Natural killer cell (primary cell): ENCODE results near the gene TGFBR2. TPM values are rescaled to one million over a fixed set of nuclear protein-coding genes. Genes with fewer than 3 reads are reported as not detected.

ENCODE experiments used
- ATAC-seq, 3 donors: fragments of 150-1000 bp in 2 of 3; fragments of 200-7000 bp in 1 of 3; cut with Tn5 transposase; 1 replicate in 1 of 3; 2 replicates in 2 of 3; pipeline ENCODE4 v1.10.0; 2021; ENCODE audit warnings: mild to moderate bottlenecking in 2 of 3, moderate library complexity in 2 of 3
- DNase-seq, 2 donors: peaks; one replicate each; pipeline versions ENCODE4 v3.0.0 to v3.0.0-alpha.2; 2013 to 2021; ENCODE audit warnings: mixed read lengths in 1 of 2
- H3K27ac ChIP-seq: one replicate; pipeline ENCODE4 v1.5.1; 2013; ENCODE audit warnings: mild to moderate bottlenecking, low read length
- H3K27me3 ChIP-seq: one replicate; pipeline ENCODE4 v1.6.1; 2013; ENCODE audit warnings: low read length; ENCODE audit not compliant: control insufficient read depth, insufficient read depth
- H3K36me3 ChIP-seq: one replicate; pipeline ENCODE4 v1.6.1; 2013; ENCODE audit warnings: low read length; ENCODE audit not compliant: control insufficient read depth, insufficient read depth
- H3K4me1 ChIP-seq: one replicate; pipeline ENCODE4 v1.6.1; 2013; ENCODE audit warnings: low read length; ENCODE audit not compliant: control insufficient read depth, insufficient read depth
- H3K4me3 ChIP-seq: one replicate; pipeline ENCODE4 v1.5.1; 2013; ENCODE audit warnings: low read length
- H3K9me3 ChIP-seq: one replicate; pipeline ENCODE4 v1.6.1; 2013; ENCODE audit warnings: low read length; ENCODE audit not compliant: control insufficient read depth, insufficient read depth
- H3K27ac Mint-ChIP-seq, 2 donors: one replicate each; pipeline ENCODE4 v1.8.0; 2022; ENCODE audit warnings: mild to moderate bottlenecking in 2 of 2, mixed read lengths in 2 of 2, moderate library complexity in 1 of 2
- H3K27me3 Mint-ChIP-seq, 2 donors: one replicate each; pipeline ENCODE4 v1.8.0; 2022; ENCODE audit warnings: low read depth in 2 of 2, mixed read lengths in 2 of 2
- H3K36me3 Mint-ChIP-seq: one replicate; pipeline ENCODE4 v1.8.0; 2022; ENCODE audit warnings: mixed read lengths
- H3K4me1 Mint-ChIP-seq, 2 donors: one replicate each; pipeline ENCODE4 v1.8.0; 2022; ENCODE audit warnings: mixed read lengths in 2 of 2
- H3K4me3 Mint-ChIP-seq: one replicate; pipeline ENCODE4 v1.8.0; 2022; ENCODE audit warnings: mild to moderate bottlenecking, moderate library complexity, mixed read lengths
- H3K9me3 Mint-ChIP-seq, 2 donors: one replicate each; pipeline ENCODE4 v1.8.0; 2022; ENCODE audit warnings: mixed read lengths in 2 of 2
- WGBS: methylation state at CpG from one replicate; pipeline ENCODE4 v1.1.7; 2013; ENCODE audit warnings: missing lambda C conversion rate; ENCODE audit not compliant: insufficient coverage; 5-methylcytosine and 5-hydroxymethylcytosine counted together
- intact Hi-C: fragments of 100-400 bp; cut with micrococcal nuclease; formaldehyde crosslinking; loops from one replicate; pipeline ENCODE4 v1.14.2; 2022
- total RNA-seq, 4 donors: library from RNA; stranded (reverse); fragments of 120-200 nt in 1 of 4; gene quantifications; one replicate each; pipeline versions ENCODE4 v1.2.3 to v1.2.4, GENCODE V29; 2013 to 2022
- TF ChIP-seq, protein P1 (sequence below): fragments of 200-600 bp; IDR thresholded peaks from one replicate; pipeline ENCODE4 v1.8.0; 2022; ENCODE audit warnings: antibody characterized with exemption

TGFBR2 gene
- total RNA-seq, 3 donors from 2014 or later (not counting 1 experiment from before 2014, with no cell fraction given) = 70.4 to 113 (median 99.3) TPM

DNA sequence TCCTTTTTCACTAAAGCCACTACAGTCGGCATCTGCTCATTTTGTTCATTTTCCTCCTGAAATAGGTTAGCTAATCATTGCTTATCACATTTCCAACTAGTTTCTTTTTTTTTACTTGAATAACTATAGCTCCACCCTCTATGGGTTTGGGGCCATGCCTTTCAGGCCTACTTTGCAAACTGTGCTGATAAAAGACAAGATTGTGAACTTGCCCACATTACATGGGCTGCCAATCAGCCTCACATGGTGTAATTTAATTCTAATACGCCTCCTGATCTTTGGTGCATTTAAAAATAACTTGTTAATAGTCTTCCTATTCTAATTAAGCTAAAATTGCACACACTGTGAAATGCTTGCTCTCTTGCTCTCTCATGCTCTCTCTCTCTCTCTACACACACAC, 90.5 kb downstream of the TGFBR2 start:
- Histone ChIP-seq H3K27me3 (no peaks in the 10 kb centered on the region), H3K4me3 (no peak overlapping the region), H3K27ac (no peak overlapping the region), H3K4me1 (no peaks in the 10 kb centered on the region), H3K9me3 (no peaks in the 10 kb centered on the region), H3K36me3 (peaks cover 47% of the 10 kb centered on the region)
- H3K4me1 Mint-ChIP-seq = peaks cover 42 to 47% of the 10 kb centered on the region in 2 donors
- ATAC-seq (no peak), DNase-seq (no peak)
- no peaks in the 10 kb centered on the region for H3K27me3 Mint-ChIP-seq
- intact Hi-C loops = no loop called here
- WGBS = 80% methylated on average over 2 of the region's 2 CpGs
- H3K27ac Mint-ChIP-seq = peak overlapping the region; percentile 56 to 78
- H3K4me3 Mint-ChIP-seq = no peak overlapping the region
- peaks cover 13% of the 10 kb centered on the region for H3K36me3 Mint-ChIP-seq
- no peaks in the 10 kb centered on the region for H3K9me3 Mint-ChIP-seq
- TF ChIP-seq, protein P1, sequence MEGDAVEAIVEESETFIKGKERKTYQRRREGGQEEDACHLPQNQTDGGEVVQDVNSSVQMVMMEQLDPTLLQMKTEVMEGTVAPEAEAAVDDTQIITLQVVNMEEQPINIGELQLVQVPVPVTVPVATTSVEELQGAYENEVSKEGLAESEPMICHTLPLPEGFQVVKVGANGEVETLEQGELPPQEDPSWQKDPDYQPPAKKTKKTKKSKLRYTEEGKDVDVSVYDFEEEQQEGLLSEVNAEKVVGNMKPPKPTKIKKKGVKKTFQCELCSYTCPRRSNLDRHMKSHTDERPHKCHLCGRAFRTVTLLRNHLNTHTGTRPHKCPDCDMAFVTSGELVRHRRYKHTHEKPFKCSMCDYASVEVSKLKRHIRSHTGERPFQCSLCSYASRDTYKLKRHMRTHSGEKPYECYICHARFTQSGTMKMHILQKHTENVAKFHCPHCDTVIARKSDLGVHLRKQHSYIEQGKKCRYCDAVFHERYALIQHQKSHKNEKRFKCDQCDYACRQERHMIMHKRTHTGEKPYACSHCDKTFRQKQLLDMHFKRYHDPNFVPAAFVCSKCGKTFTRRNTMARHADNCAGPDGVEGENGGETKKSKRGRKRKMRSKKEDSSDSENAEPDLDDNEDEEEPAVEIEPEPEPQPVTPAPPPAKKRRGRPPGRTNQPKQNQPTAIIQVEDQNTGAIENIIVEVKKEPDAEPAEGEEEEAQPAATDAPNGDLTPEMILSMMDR = no peak

DNA sequence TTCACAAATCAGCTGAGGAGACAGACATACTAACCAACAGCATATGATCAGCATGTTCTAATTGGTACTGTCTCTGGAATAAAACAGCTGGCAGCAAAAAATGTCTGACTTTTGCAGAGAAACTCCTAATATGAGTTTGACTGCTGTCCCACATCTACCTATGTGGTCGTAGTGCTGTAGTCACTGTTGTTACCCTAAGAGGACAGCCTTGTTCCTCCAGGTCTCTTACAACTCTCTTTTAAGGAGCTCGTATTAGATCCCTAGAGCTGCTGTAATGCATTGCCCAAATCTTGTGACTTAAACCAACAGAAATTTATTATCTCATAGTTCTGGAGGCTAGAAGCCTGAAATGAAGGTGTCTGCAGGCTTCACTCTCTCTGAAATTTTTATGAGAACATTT, 92.1 kb downstream of the TGFBR2 start:
- Histone ChIP-seq H3K27ac (no peak overlapping the region), H3K9me3 (no peaks in the 10 kb centered on the region), H3K4me1 (no peaks in the 10 kb centered on the region), H3K27me3 (no peaks in the 10 kb centered on the region), H3K36me3 (peaks cover 32% of the 10 kb centered on the region), H3K4me3 (no peak overlapping the region)
- ATAC-seq = no peak
- no peaks in the 10 kb centered on the region for H3K9me3 Mint-ChIP-seq
- TF ChIP-seq, protein P1 = no peak
- H3K4me3 Mint-ChIP-seq = no peak overlapping the region
- DNase-seq = no peak
- no peaks in the 10 kb centered on the region for H3K27me3 Mint-ChIP-seq
- peaks cover 13% of the 10 kb centered on the region for H3K36me3 Mint-ChIP-seq
- intact Hi-C loops = no loop called here
- peak overlapping the region; percentile 30 to 78 for H3K27ac Mint-ChIP-seq
- 54% methylated on average over 2 of the region's 2 CpGs for WGBS
- H3K4me1 Mint-ChIP-seq = peaks cover 35 to 46% of the 10 kb centered on the region in 2 donors

DNA sequence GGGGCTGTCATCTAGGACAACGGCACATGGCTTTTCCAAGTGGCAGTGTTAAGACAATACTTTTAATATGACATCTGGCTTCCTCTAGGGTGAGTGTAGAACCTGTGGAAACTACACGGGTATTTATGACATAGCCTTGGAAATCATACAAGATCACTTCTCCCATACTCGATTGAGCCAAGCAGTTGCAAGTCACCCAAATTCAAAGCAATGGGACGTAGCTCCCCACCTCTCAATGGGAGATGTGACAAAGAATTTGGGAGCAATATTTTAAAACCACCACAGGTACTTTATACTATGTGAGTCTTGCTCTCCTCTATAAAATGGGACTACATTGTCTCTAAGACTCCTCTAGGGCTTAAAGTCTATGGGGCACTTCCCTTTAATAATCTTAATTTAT, 93.5 kb downstream of the TGFBR2 start:
- peaks cover 35 to 53% of the 10 kb centered on the region in 2 donors for H3K4me1 Mint-ChIP-seq
- TF ChIP-seq, protein P1 = no peak
- H3K4me3 Mint-ChIP-seq = no peak overlapping the region
- no peaks in the 10 kb centered on the region for H3K4me1 ChIP-seq
- peaks cover 18% of the 10 kb centered on the region for H3K36me3 ChIP-seq
- no peak overlapping the region for H3K4me3 ChIP-seq
- no peaks in the 10 kb centered on the region for H3K27me3 ChIP-seq
- intact Hi-C loops = no loop called here
- DNase-seq (no peak), ATAC-seq (no peak)
- no peaks in the 10 kb centered on the region for H3K9me3 ChIP-seq
- H3K9me3 Mint-ChIP-seq = no peaks in the 10 kb centered on the region
- H3K27me3 Mint-ChIP-seq = no peaks in the 10 kb centered on the region
- peak overlapping the region in 1 of 2 donors; percentile 21 for H3K27ac Mint-ChIP-seq
- WGBS = 92% methylated on average over 2 of the region's 4 CpGs
- no peak overlapping the region for H3K27ac ChIP-seq
- peaks cover 5% of the 10 kb centered on the region for H3K36me3 Mint-ChIP-seq

DNA sequence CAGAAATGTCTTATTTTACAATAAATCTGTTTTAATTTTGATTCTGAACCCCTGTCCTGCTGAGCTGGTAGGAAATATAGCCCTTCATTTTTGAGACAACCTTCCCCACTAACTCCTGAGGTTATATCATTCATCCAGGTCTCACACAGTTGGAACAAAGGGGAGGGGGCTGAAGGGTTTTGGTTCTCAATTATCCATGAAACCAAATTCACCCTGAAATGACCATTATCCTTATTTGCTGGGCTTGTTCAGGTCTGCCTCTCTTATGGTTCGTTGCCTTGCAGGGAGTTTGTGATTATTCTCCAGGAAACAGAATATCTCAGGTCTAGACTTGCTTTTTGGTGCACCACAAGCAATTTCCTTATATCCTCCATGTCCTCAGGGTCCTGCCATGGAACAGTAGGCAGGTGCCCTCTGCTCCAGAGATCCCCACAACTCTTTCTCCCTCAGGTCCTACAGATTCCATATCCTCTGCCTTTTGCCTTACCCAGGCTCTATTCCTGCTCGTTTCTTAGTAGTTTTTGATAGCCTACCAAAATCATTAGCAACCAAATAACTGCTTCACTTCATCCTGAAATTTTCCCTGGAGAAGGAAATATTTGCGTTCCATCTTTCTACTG, 94.4 kb downstream of the TGFBR2 start:
- WGBS = 98% methylated on average over 3 of the region's 3 CpGs
- Histone ChIP-seq H3K27ac (no peak overlapping the region), H3K4me3 (no peak overlapping the region), H3K9me3 (no peaks in the 10 kb centered on the region), H3K36me3 (peaks cover 9% of the 10 kb centered on the region), H3K4me1 (no peaks in the 10 kb centered on the region), H3K27me3 (no peaks in the 10 kb centered on the region)
- H3K4me1 Mint-ChIP-seq = peaks cover 35 to 44% of the 10 kb centered on the region in 2 donors
- peak overlapping the region; percentile 21 to 68 for H3K27ac Mint-ChIP-seq
- DNase-seq = no peak
- no peaks in the 10 kb centered on the region for H3K9me3 Mint-ChIP-seq
- no peak overlapping the region for H3K4me3 Mint-ChIP-seq
- H3K36me3 Mint-ChIP-seq = no peaks in the 10 kb centered on the region
- ATAC-seq = no peak
- TF ChIP-seq, protein P1 = no peak
- intact Hi-C loops = no loop called here
- H3K27me3 Mint-ChIP-seq = no peaks in the 10 kb centered on the region
